ENCODE measurements around the gene MARF1. TPM values are rescaled to one million over a fixed set of nuclear protein-coding genes. Genes with fewer than 3 reads are reported as not detected.

MARF1 gene
- total RNA-seq, 1 experiment from 2014 or later = 59.4 TPM

- CTCF ChIA-PET = no interaction called here
- DNase-seq (ENCODE audit: low read depth, low spot score) = no peak
- POLR2A ChIA-PET = no interaction called here
Measured at GRCh38 chr16:15639061-15639568, 3.8 kb downstream of the MARF1 start.

GRCh38 chr16:15636392-15636873 lies 6.5 kb downstream of the MARF1 start:
- H3K27ac ChIP-seq (ENCODE audit: low read depth, low read length) = no peak overlapping the region
- H3K27me3 ChIP-seq (ENCODE audit: insufficient read depth, low read length) = no peaks in the 10 kb centered on the region
- ChIA-PET CTCF (no interaction called here), RAD21 (ENCODE audit: low non-redundant PET in 1 of 2, low total read pairs in 2 of 2, uncharacterized antibody in 2 of 2, unreplicated experiment in 2 of 2) (no interaction called here), POLR2A (no interaction called here)
- no TSS peak for BruUV-seq (replicated peaks)
- no peak overlapping the region for H3K4me3 ChIP-seq (replicated peaks in 1 of 2; ENCODE audit: low read depth in 1 of 2, low read length in 2 of 2)
- H3K9ac ChIP-seq (ENCODE audit: low read length) = no peak overlapping the region
- peaks cover 28 to 53% of the 10 kb centered on the region in 2 experiments for H3K36me3 ChIP-seq (ENCODE audit: control insufficient read depth in 1 of 2, insufficient read depth in 2 of 2, low read length in 2 of 2)
- no peak overlapping the region for H3K4me2 ChIP-seq (ENCODE audit: low read length)
- peaks cover under 1 to 4% of the 10 kb centered on the region in 2 experiments; a peak in 3 of 4 replicates for H3K4me1 ChIP-seq (ENCODE audit: control insufficient read depth in 1 of 2, insufficient read depth in 2 of 2, low read length in 2 of 2)
- peaks cover 18% of the 10 kb centered on the region for H3K79me2 ChIP-seq (ENCODE audit: insufficient read depth, low read length)
- H2AFZ ChIP-seq (ENCODE audit: low read depth, low read length, poor library complexity, severe bottlenecking) = no peak overlapping the region
- DNase-seq (ENCODE audit: low read depth, low spot score) (no peak), ATAC-seq (no peak)
- H3K9me3 ChIP-seq (ENCODE audit: control insufficient read depth in 1 of 2, insufficient read depth in 1 of 2, low read depth in 1 of 2, low read length in 2 of 2) = no peaks in the 10 kb centered on the region
- no peaks in the 10 kb centered on the region for H3K9me2 ChIP-seq (ENCODE audit: insufficient read depth)
- intact Hi-C loops (cut with micrococcal nuclease) = no loop called here
- H4K20me1 ChIP-seq (ENCODE audit: insufficient read depth) = no peaks in the 10 kb centered on the region
- TF ChIP-seq EGR1 (IDR thresholded peaks at IDR 0.05; ENCODE audit: low read depth) (no peak), JUND (IDR thresholded peaks at IDR 0.05) (no peak), CTCF (IDR thresholded peaks at IDR 0.05 in 2 of 3, conservative IDR thresholded peaks at IDR 0.05 in 1 of 3; ENCODE audit: borderline replicate concordance in 1 of 3, insufficient read depth in 1 of 3, low read depth in 2 of 3, low read length in 2 of 3) (no peak), ZFX (IDR thresholded peaks at IDR 0.05) (no peak), CBX3 (IDR thresholded peaks at IDR 0.05; ENCODE audit: low read depth) (no peak), POLR2AphosphoS5 (IDR thresholded peaks at IDR 0.05; ENCODE audit: low read depth, low read length) (no peak), ATF3 (IDR thresholded peaks at IDR 0.05) (no peak), SRF (IDR thresholded peaks at IDR 0.05; ENCODE audit: low read depth) (no peak), SIN3A (IDR thresholded peaks at IDR 0.05; ENCODE audit: low read depth) (no peak), REST (IDR thresholded peaks at IDR 0.05; ENCODE audit: low read depth) (no peak), TCF7L2 (IDR thresholded peaks at IDR 0.05; ENCODE audit: borderline replicate concordance, extremely low read depth, insufficient read depth, insufficient read length) (no peak), FOSL1 (IDR thresholded peaks at IDR 0.05; ENCODE audit: low read depth) (no peak), EZH2 (IDR thresholded peaks at IDR 0.05) (no peak), MAX (IDR thresholded peaks at IDR 0.05) (no peak), RAD21 (IDR thresholded peaks at IDR 0.05; ENCODE audit: low read depth) (no peak)

More at GRCh38 chr16:15639061-15639568, 3.8 kb downstream of the MARF1 start:
- no peak overlapping the region for H3K9ac ChIP-seq (ENCODE audit: low read length)
- H3K4me3 ChIP-seq (replicated peaks in 1 of 2; ENCODE audit: low read depth in 1 of 2, low read length in 2 of 2) = no peak overlapping the region
- TF ChIP-seq RAD21 (IDR thresholded peaks at IDR 0.05; ENCODE audit: low read depth) (no peak), SIN3A (IDR thresholded peaks at IDR 0.05; ENCODE audit: low read depth) (no peak)
- H3K27ac ChIP-seq (ENCODE audit: low read depth, low read length) = no peak overlapping the region
- RAD21 ChIA-PET (ENCODE audit: low non-redundant PET in 1 of 2, low total read pairs in 2 of 2, uncharacterized antibody in 2 of 2, unreplicated experiment in 2 of 2) = no interaction called here
- no peaks in the 10 kb centered on the region for H3K9me3 ChIP-seq (ENCODE audit: control insufficient read depth in 1 of 2, insufficient read depth in 1 of 2, low read depth in 1 of 2, low read length in 2 of 2)
- no peak for ATAC-seq
- H3K4me2 ChIP-seq (ENCODE audit: low read length) = no peak overlapping the region
- H4K20me1 ChIP-seq (ENCODE audit: insufficient read depth) = no peaks in the 10 kb centered on the region
- BruUV-seq (replicated peaks) = no TSS peak
- H3K79me2 ChIP-seq (ENCODE audit: insufficient read depth, low read length) = peaks cover 31% of the 10 kb centered on the region
- no peaks in the 10 kb centered on the region for H3K27me3 ChIP-seq (ENCODE audit: insufficient read depth, low read length)
- H3K9me2 ChIP-seq (ENCODE audit: insufficient read depth) = no peaks in the 10 kb centered on the region
- H2AFZ ChIP-seq (ENCODE audit: low read depth, low read length, poor library complexity, severe bottlenecking) = no peak overlapping the region
- intact Hi-C loops (cut with micrococcal nuclease) = no loop called here
- peaks cover 28 to 36% of the 10 kb centered on the region in 2 experiments for H3K36me3 ChIP-seq (ENCODE audit: control insufficient read depth in 1 of 2, insufficient read depth in 2 of 2, low read length in 2 of 2)
- peaks cover 11 to 14% of the 10 kb centered on the region in 2 experiments; a peak in 3 of 4 replicates for H3K4me1 ChIP-seq (ENCODE audit: control insufficient read depth in 1 of 2, insufficient read depth in 2 of 2, low read length in 2 of 2)

Data from HCT116 (cell line).